H54 (cell line): ENCODE results near the gene POR.

Experiments used
- DNase-seq: peaks from one replicate; pipeline ENCODE4 v3.0.0; 2011; ENCODE audit warnings: low spot score, mixed read lengths; ENCODE audit not compliant: insufficient read length
- FAIRE-seq: peaks from 3 replicates; lab custom pipeline; 2011; peaks lifted over from hg19 to GRCh38; lab: Jason Lieb, UNC
- POLR2A ChIP-seq: IDR thresholded peaks from 2 replicates; pipeline ENCODE4 v1.6.1; 2011; ENCODE audit warnings: low read depth, mild to moderate bottlenecking, low read length

POR gene

GRCh38 chr7:75944507-75944906 lies 29.6 kb downstream of the POR start:
- FAIRE-seq (no peak), DNase-seq (no peak)
- TF ChIP-seq POLR2A: no peak

- no peak for FAIRE-seq
- no peak for TF ChIP-seq POLR2A
- no peak for DNase-seq
Measured at GRCh38 chr7:75945297-75946168, 30.6 kb downstream of the POR start.

- no peak for DNase-seq
- no peak for TF ChIP-seq POLR2A
- FAIRE-seq: no peak
Measured at GRCh38 chr7:75946207-75946855, 31.4 kb downstream of the POR start.

GRCh38 chr7:75948179-75948578 lies 33.2 kb downstream of the POR start:
- no peak for FAIRE-seq
- no peak for DNase-seq
- no peak for TF ChIP-seq POLR2A

GRCh38 chr7:75950111-75950681 lies 35.2 kb downstream of the POR start:
- DNase-seq (no peak), FAIRE-seq (no peak)
- TF ChIP-seq POLR2A: no peak

GRCh38 chr7:75951506-75951905 lies 36.6 kb downstream of the POR start:
- DNase-seq (no peak), FAIRE-seq (no peak)
- no peak for TF ChIP-seq POLR2A

- TF ChIP-seq POLR2A: no peak
- DNase-seq: no peak
- FAIRE-seq: no peak
Measured at GRCh38 chr7:75953431-75953830, 38.5 kb downstream of the POR start.

- FAIRE-seq (no peak), DNase-seq (no peak)
- no peak for TF ChIP-seq POLR2A
Measured at GRCh38 chr7:75953931-75954330, 39.0 kb downstream of the POR start.

GRCh38 chr7:75955331-75955955 lies 40.5 kb downstream of the POR start:
- FAIRE-seq (no peak), DNase-seq (no peak)
- TF ChIP-seq POLR2A: no peak

GRCh38 chr7:75957021-75957736 lies 42.2 kb downstream of the POR start:
- TF ChIP-seq POLR2A: no peak
- no peak for DNase-seq
- no peak for FAIRE-seq

GRCh38 chr7:75958802-75959543 lies 44.0 kb downstream of the POR start:
- DNase-seq: no peak
- no peak for TF ChIP-seq POLR2A
- no peak for FAIRE-seq

- TF ChIP-seq POLR2A: no peak
- no peak for FAIRE-seq
- no peak for DNase-seq
Measured at GRCh38 chr7:75960372-75960771, 45.4 kb downstream of the POR start.

- DNase-seq (no peak), FAIRE-seq (no peak)
- no peak for TF ChIP-seq POLR2A
Measured at GRCh38 chr7:75961218-75961617, 46.3 kb downstream of the POR start.
